ENCODE data around the gene RAB36. TPM values are rescaled to one million over a fixed set of nuclear protein-coding genes. Genes with fewer than 3 reads are reported as not detected.
A peak's percentile ranks its signal among the peaks of the same experiment; 100 is the strongest.

Gene RAB36
- total RNA-seq, 1 experiment from 2014 or later = 1.4 TPM

GRCh38 chr22:23180301-23180892 is 35.1 kb downstream of the RAB36 start, which contains the start of gene BCR:
Gene BCR, plus strand, starts transcription at chr22:23180509. Its CDS starts 452 bp downstream, at chr22:23180961.
- H3K14ac ChIP-seq (ENCODE audit: insufficient read depth, low read length) = peak within 1 kb of the TSS; percentile 92
- no peak within 1 kb of the TSS for H2BK12ac ChIP-seq (ENCODE audit: insufficient read length, low read depth, low read length)
- peak within 1 kb of the TSS; percentile 90 for H3K4me2 ChIP-seq (ENCODE audit: insufficient read depth, insufficient read length, low read length)
- H3K27me3 ChIP-seq (ENCODE audit: insufficient read depth, low read length) = no peaks in the 10 kb centered on the region; the same call in 1 of the 2 replicates
- Mint-ChIP-seq H3K4me1 (peaks cover 43 to 52% of the 10 kb centered on the region in 2 experiments), H3K36me3 (ENCODE audit: insufficient read depth in 1 of 3, low read depth in 3 of 3) (peaks cover 29 to 39% (median 35%) of the 10 kb centered on the region in 3 experiments), H3K9me3 (peaks cover 18 to 19% of the 10 kb centered on the region in 2 experiments), H3K27me3 (ENCODE audit: low read depth) (peaks cover 20% of the 10 kb centered on the region), H3K4me3 (peak within 1 kb of the TSS; percentile 79 to 88), H3K27ac (peak within 1 kb of the TSS in 1 of 3 experiments; percentile 40; a peak in 1 of 7 replicates)
- TF ChIP-seq CTCF (conservative IDR thresholded peaks at IDR 0.05) = no peak
- no peak within 1 kb of the TSS for H3K27ac ChIP-seq (ENCODE audit: insufficient read length, low read depth, low read length)
- peaks cover 21% of the 10 kb centered on the region for H3K23me2 ChIP-seq (ENCODE audit: insufficient read length, low read depth, low read length, poor library complexity, severe bottlenecking)
- no peak within 1 kb of the TSS for H3K23ac ChIP-seq (ENCODE audit: insufficient read length, low read depth, low read length)
- H2BK20ac ChIP-seq (ENCODE audit: low read depth, low read length, poor library complexity, severe bottlenecking) = no peak within 1 kb of the TSS
- peaks cover 4% of the 10 kb centered on the region for H4K20me1 ChIP-seq (ENCODE audit: control insufficient read depth, insufficient read depth, insufficient read length)
- H3K18ac ChIP-seq (ENCODE audit: insufficient read length, low read depth, low read length) = peak within 1 kb of the TSS; percentile 77
- H3K79me2 ChIP-seq (ENCODE audit: insufficient read depth, low read length) = peaks cover 35% of the 10 kb centered on the region; the same call in 1 of the 2 replicates
- no peak within 1 kb of the TSS; the same call in 1 of the 2 replicates for H2BK15ac ChIP-seq (ENCODE audit: low read depth, low read length)
- H3K56ac ChIP-seq (ENCODE audit: insufficient read length, low read depth, low read length) = no peak within 1 kb of the TSS
- H2BK5ac ChIP-seq (ENCODE audit: insufficient read length, low read length) = no peak within 1 kb of the TSS
- WGBS (ENCODE audit: extremely low coverage, insufficient read length, low lambda C conversion rate) = no CpG with 5 or more reads among the region's 88 CpGs
- no peak within 1 kb of the TSS for H2BK120ac ChIP-seq (ENCODE audit: low read depth, low read length, poor library complexity, severe bottlenecking)
- no peak within 1 kb of the TSS for H4K91ac ChIP-seq (ENCODE audit: insufficient read length, low read depth, low read length)
- peak within 1 kb of the TSS; percentile 67 for H3K9ac ChIP-seq (ENCODE audit: extremely low read depth, insufficient read length, low read length)
- H3K79me1 ChIP-seq (ENCODE audit: insufficient read depth, low read depth, low read length, poor library complexity, severe bottlenecking) = no peaks in the 10 kb centered on the region
- H4K8ac ChIP-seq (replicated peaks; ENCODE audit: insufficient read length, low read depth, low read length) = no peak within 1 kb of the TSS
- no peak within 1 kb of the TSS for H2AFZ ChIP-seq (ENCODE audit: low read length)
- DNase-seq = no peak
- no peak within 1 kb of the TSS for H3T11ph ChIP-seq (ENCODE audit: low read length)
- peaks cover 17% of the 10 kb centered on the region for H3K9me3 ChIP-seq (ENCODE audit: control insufficient read depth, low read depth, low read length)
- H2AK5ac ChIP-seq (ENCODE audit: insufficient read length, low read length) = no peak within 1 kb of the TSS
- no peak within 1 kb of the TSS for H3K4ac ChIP-seq (ENCODE audit: low read depth, low read length)
- peaks cover 4% of the 10 kb centered on the region; the same call in 1 of the 2 replicates for H3K4me1 ChIP-seq (ENCODE audit: insufficient read depth, low read length)
- no peak within 1 kb of the TSS for H4K5ac ChIP-seq (ENCODE audit: insufficient read length, low read depth, low read length)
